Choroid plexus epithelial cell (primary cell): ENCODE data around the gene TRAPPC2B.

Source experiments
- DNase-seq: peaks from one replicate; pipeline ENCODE4 v3.0.0-alpha.2; 2010; ENCODE audit warnings: low read depth
- H3K4me3 ChIP-seq: 2 replicates; pipeline ENCODE4 v1.5.1; 2011; ENCODE audit warnings: low read depth, mild to moderate bottlenecking, control low read depth, low read length, moderate library complexity
- TF ChIP-seq, protein P1 (sequence below): conservative IDR thresholded peaks from 2 replicates; pipeline ENCODE4 v1.5.1; 2011; ENCODE audit warnings: low read depth, mild to moderate bottlenecking, control low read depth, inconsistent platforms, low read length, moderate library complexity

TRAPPC2B gene

DNA sequence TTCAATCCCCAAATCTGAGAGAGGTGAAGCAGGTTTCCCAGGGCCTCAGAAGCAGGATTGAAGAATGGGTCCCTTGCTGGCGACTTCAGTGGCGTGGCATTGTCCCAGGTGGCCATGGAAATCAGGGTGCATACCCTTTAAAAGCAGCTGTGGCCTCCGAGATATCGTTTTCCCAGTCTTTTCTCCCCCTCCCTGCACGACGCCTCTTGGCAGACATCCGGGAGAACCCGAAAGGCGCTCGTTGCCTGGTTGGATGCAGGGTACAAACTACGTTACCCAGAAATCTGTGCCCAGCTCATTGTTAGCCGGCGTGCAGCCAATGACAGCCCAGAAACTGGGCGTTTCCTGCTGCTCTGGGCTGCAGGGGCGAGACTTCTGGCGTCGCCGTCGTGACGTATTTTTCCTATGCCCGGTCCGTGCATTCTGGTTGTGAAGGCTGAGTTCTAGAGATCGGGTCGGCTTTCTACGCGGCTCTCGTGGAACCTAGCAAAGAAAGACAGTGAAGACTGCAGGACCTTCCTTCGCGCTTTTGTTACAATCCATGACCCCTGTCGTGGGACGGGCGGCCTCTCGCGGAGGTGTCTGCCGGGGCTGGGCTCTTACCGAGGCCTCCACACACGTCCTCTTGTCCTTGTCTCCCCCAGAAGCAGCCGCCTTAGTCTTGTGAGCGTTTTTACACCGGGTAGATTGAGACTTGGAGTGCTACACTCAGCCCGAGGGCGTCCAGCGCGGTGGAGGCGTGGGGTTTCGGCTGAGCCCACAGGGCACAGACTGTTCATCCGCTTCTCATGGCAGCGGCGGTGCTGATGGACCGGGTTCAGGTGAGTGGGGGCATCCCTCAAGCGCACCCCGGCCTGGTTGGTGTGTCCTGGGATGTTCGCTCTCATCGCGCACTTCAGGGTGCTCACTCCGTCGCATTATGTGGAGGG lies 12.2 kb upstream of the TRAPPC2B start, which contains the start of gene ZNF304:
TSS of gene ZNF304 (plus strand) at position 395 of the 929 bp plus-strand sequence. CDS start at position 789, 394 bp downstream.
- H3K4me3 ChIP-seq: peak within 1 kb of the TSS; percentile 76
- peak; percentile 96 for DNase-seq
- TF ChIP-seq, protein P1, sequence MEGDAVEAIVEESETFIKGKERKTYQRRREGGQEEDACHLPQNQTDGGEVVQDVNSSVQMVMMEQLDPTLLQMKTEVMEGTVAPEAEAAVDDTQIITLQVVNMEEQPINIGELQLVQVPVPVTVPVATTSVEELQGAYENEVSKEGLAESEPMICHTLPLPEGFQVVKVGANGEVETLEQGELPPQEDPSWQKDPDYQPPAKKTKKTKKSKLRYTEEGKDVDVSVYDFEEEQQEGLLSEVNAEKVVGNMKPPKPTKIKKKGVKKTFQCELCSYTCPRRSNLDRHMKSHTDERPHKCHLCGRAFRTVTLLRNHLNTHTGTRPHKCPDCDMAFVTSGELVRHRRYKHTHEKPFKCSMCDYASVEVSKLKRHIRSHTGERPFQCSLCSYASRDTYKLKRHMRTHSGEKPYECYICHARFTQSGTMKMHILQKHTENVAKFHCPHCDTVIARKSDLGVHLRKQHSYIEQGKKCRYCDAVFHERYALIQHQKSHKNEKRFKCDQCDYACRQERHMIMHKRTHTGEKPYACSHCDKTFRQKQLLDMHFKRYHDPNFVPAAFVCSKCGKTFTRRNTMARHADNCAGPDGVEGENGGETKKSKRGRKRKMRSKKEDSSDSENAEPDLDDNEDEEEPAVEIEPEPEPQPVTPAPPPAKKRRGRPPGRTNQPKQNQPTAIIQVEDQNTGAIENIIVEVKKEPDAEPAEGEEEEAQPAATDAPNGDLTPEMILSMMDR: no peak

GRCh38 chr19:57351867-57352266 lies 11.5 kb upstream of the TRAPPC2B start:
- TF ChIP-seq, protein P1: peak; percentile 25
- DNase-seq: peak; percentile 16
- peak overlapping the region; percentile 76 for H3K4me3 ChIP-seq

- H3K4me3 ChIP-seq: no peak overlapping the region
- TF ChIP-seq, protein P1: no peak
- DNase-seq: no peak
Observed at GRCh38 chr19:57355916-57356315, 7.4 kb upstream of the TRAPPC2B start.

DNA sequence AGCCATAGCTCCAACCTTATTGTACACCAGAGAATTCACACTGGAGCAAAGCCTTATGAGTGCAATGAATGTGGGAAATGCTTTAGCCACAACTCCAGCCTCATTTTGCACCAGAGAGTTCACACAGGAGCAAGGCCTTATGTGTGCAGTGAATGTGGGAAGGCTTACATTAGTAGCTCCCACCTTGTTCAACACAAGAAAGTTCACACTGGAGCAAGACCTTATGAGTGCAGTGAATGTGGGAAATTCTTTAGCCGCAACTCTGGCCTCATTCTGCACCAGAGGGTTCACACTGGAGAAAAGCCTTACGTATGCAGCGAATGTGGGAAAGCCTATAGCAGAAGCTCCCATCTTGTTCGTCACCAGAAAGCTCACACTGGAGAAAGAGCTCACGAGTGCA lies 5.9 kb upstream of the TRAPPC2B start:
- no peak overlapping the region for H3K4me3 ChIP-seq
- no peak for DNase-seq
- TF ChIP-seq, protein P1: no peak

- TF ChIP-seq, protein P1: no peak
- DNase-seq: no peak
- no peak overlapping the region for H3K4me3 ChIP-seq
Observed at GRCh38 chr19:57359300-57359699, 4.1 kb upstream of the TRAPPC2B start.

DNA sequence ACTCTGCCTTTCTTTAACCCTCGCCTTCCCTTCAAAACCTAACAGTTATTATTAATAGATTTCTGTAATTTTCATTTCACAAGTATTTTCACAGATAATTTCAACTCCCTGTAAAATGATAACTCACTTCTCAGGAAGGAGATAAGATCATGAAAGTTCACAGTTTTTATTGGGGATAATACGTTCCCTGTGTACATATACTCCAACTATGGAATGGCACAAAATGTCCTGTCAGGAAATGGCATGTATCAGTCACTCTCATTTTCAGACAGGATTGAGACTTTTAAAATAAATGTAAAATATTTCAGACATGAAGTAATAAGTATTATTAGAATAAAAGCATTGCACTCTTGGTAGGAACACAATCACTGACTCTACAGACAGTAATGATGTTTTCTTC lies 932 bp upstream of the TRAPPC2B start:
- DNase-seq: peak; percentile 4
- TF ChIP-seq, protein P1: no peak
- peak overlapping the region; percentile 71 for H3K4me3 ChIP-seq
